Fibroblast of lung (primary cell): Measurements from ENCODE around the gene NUCB1. TPM values are rescaled to one million over a fixed set of nuclear protein-coding genes. Genes with fewer than 3 reads are reported as not detected.

ENCODE experiments used
- DNase-seq, 2 donors: peaks; one replicate each; pipeline versions ENCODE4 v3.0.0 to v3.0.0-alpha.2; 2010; ENCODE audit warnings: low read depth in 2 of 2
- H2AFZ ChIP-seq: 2 replicates; pipeline ENCODE4 v1.5.1; 2012; ENCODE audit warnings: low read length, control low read depth, inconsistent platforms
- H3K27ac ChIP-seq: 2 replicates; pipeline ENCODE4 v1.5.1; 2011; ENCODE audit warnings: low read length, control low read depth; ENCODE audit not compliant: insufficient read depth
- H3K27me3 ChIP-seq: 2 replicates; pipeline ENCODE4 v1.5.1; 2011; ENCODE audit warnings: mild to moderate bottlenecking, low read length; ENCODE audit not compliant: control insufficient read depth, insufficient read depth
- H3K36me3 ChIP-seq: 2 replicates; pipeline ENCODE4 v1.5.1; 2011; ENCODE audit warnings: low read length; ENCODE audit not compliant: control insufficient read depth, insufficient read depth
- H3K4me1 ChIP-seq: 2 replicates; pipeline ENCODE4 v1.5.1; 2011; ENCODE audit warnings: low read length; ENCODE audit not compliant: control insufficient read depth, insufficient read depth; ENCODE audit errors: extremely low read depth
- H3K4me2 ChIP-seq: 2 replicates; pipeline ENCODE4 v1.5.1; 2011; ENCODE audit warnings: low read length, control low read depth; ENCODE audit not compliant: insufficient read depth; ENCODE audit errors: extremely low read depth
- H3K4me3 ChIP-seq, 4 experiments: fragments of 200-600 bp in 1 of 4; sonication (generic) in 1 of 4; replicated peaks in 1 of 4; 2 replicates each; pipeline ENCODE4 v1.5.1; 2011 to 2016; ENCODE audit warnings: low read length in 4 of 4, low read depth in 3 of 4, mild to moderate bottlenecking in 3 of 4, control low read depth in 2 of 4, inconsistent platforms in 1 of 4, mixed read lengths in 1 of 4; ENCODE audit not compliant: insufficient read depth in 1 of 4; ENCODE audit errors: control extremely low read depth in 1 of 4
- H3K79me2 ChIP-seq: 2 replicates; pipeline ENCODE4 v1.5.1; 2012; ENCODE audit warnings: mild to moderate bottlenecking, low read length, inconsistent platforms; ENCODE audit not compliant: control insufficient read depth, insufficient read depth
- H3K9ac ChIP-seq: 2 replicates; pipeline ENCODE4 v1.5.1; 2011; ENCODE audit warnings: mild to moderate bottlenecking, low read length, control low read depth; ENCODE audit not compliant: insufficient read depth
- H3K9me3 ChIP-seq: 2 replicates; pipeline ENCODE4 v1.5.1; 2012; ENCODE audit warnings: low read depth, low read length; ENCODE audit not compliant: control insufficient read depth, insufficient read depth
- H4K20me1 ChIP-seq: 2 replicates; pipeline ENCODE4 v1.5.1; 2011; ENCODE audit warnings: low read length; ENCODE audit not compliant: control insufficient read depth, insufficient read depth; ENCODE audit errors: extremely low read depth
- EZH2 ChIP-seq: IDR thresholded peaks from 2 replicates; pipeline ENCODE4 v1.5.1; 2012; ENCODE audit warnings: low read length, control low read depth, mild to moderate bottlenecking; ENCODE audit errors: missing control alignments
- polyA plus RNA-seq, 2 donors: library from polyadenylated mRNA; depleted of rRNA in 1 of 2; stranded (reverse) in 1 of 2; unstranded in 1 of 2; fragments of >200 nt; gene quantifications; 2 replicates each; pipeline ENCODE4 v1.2.1, GENCODE V29; 2011 to 2012; ENCODE audit warnings: missing spikeins in 1 of 2
- total RNA-seq: library from RNA; depleted of rRNA; stranded (reverse); fragments of >200 nt; gene quantifications from 2 replicates; pipeline ENCODE4 v1.2.1, GENCODE V29; 2014
- TF ChIP-seq, protein P1 (sequence below), 2 donors: IDR thresholded peaks in 1 of 2; conservative IDR thresholded peaks in 1 of 2; 1 replicate in 1 of 2; 2 replicates in 1 of 2; pipeline ENCODE4 v1.5.1; 2011 to 2012; ENCODE audit warnings: low read length in 2 of 2, control low read depth in 1 of 2, inconsistent platforms in 1 of 2, low read depth in 1 of 2, mild to moderate bottlenecking in 1 of 2

The NUCB1 gene
- total and polyA plus RNA-seq, 2 donors (not counting 1 experiment from before 2014, with no cell fraction given), result 129 to 130 TPM

GRCh38 chr19:48910803-48911202 lies 10.7 kb downstream of the NUCB1 start:
- no peak overlapping the region for H2AFZ ChIP-seq
- H3K36me3 ChIP-seq, result peaks cover 19% of the 10 kb centered on the region
- H3K4me3 ChIP-seq, result no peak overlapping the region
- no peaks in the 10 kb centered on the region for H3K4me1 ChIP-seq
- no peaks in the 10 kb centered on the region for H4K20me1 ChIP-seq
- no peak overlapping the region for H3K27ac ChIP-seq
- H3K4me2 ChIP-seq, result no peak overlapping the region
- no peaks in the 10 kb centered on the region for H3K27me3 ChIP-seq
- DNase-seq, result no peak
- H3K9me3 ChIP-seq, result no peaks in the 10 kb centered on the region
- H3K79me2 ChIP-seq, result no peaks in the 10 kb centered on the region
- no peak overlapping the region for H3K9ac ChIP-seq
- TF ChIP-seq EZH2, result no peak
- TF ChIP-seq, protein P1, sequence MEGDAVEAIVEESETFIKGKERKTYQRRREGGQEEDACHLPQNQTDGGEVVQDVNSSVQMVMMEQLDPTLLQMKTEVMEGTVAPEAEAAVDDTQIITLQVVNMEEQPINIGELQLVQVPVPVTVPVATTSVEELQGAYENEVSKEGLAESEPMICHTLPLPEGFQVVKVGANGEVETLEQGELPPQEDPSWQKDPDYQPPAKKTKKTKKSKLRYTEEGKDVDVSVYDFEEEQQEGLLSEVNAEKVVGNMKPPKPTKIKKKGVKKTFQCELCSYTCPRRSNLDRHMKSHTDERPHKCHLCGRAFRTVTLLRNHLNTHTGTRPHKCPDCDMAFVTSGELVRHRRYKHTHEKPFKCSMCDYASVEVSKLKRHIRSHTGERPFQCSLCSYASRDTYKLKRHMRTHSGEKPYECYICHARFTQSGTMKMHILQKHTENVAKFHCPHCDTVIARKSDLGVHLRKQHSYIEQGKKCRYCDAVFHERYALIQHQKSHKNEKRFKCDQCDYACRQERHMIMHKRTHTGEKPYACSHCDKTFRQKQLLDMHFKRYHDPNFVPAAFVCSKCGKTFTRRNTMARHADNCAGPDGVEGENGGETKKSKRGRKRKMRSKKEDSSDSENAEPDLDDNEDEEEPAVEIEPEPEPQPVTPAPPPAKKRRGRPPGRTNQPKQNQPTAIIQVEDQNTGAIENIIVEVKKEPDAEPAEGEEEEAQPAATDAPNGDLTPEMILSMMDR (conservative IDR thresholded peaks at IDR 0.05 in 1 of 2, IDR thresholded peaks at IDR 0.05 in 1 of 2; ENCODE audit: low read depth in 1 of 2, low read length in 2 of 2), result no peak

GRCh38 chr19:48913114-48913889 lies 13.2 kb downstream of the NUCB1 start:
- Histone ChIP-seq H4K20me1 (no peaks in the 10 kb centered on the region), H3K4me1 (no peaks in the 10 kb centered on the region), H3K9ac (no peak overlapping the region), H3K4me2 (no peak overlapping the region), H3K4me3 (no peak overlapping the region), H2AFZ (no peak overlapping the region), H3K79me2 (no peaks in the 10 kb centered on the region), H3K27me3 (no peaks in the 10 kb centered on the region), H3K27ac (no peak overlapping the region), H3K36me3 (peaks cover 15% of the 10 kb centered on the region), H3K9me3 (no peaks in the 10 kb centered on the region)
- DNase-seq, result no peak
- no peak for TF ChIP-seq EZH2
- TF ChIP-seq, protein P1 (conservative IDR thresholded peaks at IDR 0.05 in 1 of 2, IDR thresholded peaks at IDR 0.05 in 1 of 2; ENCODE audit: low read depth in 1 of 2, low read length in 2 of 2), result no peak

DNA sequence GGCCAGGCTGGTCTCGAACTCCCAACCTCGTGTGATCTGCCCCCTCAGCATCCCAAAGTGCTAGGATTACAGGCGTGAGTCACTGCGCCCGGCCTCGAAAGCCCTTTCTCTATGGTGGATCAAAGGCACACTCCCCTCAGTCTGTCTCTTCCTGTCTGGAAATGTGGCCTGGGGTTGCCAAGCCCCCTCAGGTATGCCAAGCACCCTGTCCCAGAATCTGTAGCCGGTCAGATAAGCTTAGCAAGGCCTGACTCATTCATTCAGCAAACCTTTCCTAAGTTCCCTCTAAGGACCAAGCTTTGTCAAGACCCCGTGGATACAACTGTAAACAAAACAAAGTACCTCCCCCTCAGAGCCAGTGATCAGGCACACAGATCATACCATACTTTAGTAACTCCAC lies 14.1 kb downstream of the NUCB1 start:
- H3K9me3 ChIP-seq, result no peaks in the 10 kb centered on the region
- H3K27me3 ChIP-seq, result no peaks in the 10 kb centered on the region
- H2AFZ ChIP-seq, result no peak overlapping the region
- H3K27ac ChIP-seq, result no peak overlapping the region
- no peaks in the 10 kb centered on the region for H4K20me1 ChIP-seq
- no peak overlapping the region for H3K4me2 ChIP-seq
- no peaks in the 10 kb centered on the region for H3K4me1 ChIP-seq
- H3K79me2 ChIP-seq, result no peaks in the 10 kb centered on the region
- no peak for DNase-seq
- TF ChIP-seq, protein P1 (conservative IDR thresholded peaks at IDR 0.05 in 1 of 2, IDR thresholded peaks at IDR 0.05 in 1 of 2; ENCODE audit: low read depth in 1 of 2, low read length in 2 of 2), result no peak
- TF ChIP-seq EZH2, result no peak
- no peak overlapping the region for H3K9ac ChIP-seq
- no peak overlapping the region for H3K4me3 ChIP-seq
- peaks cover 14% of the 10 kb centered on the region for H3K36me3 ChIP-seq
